SW480 (cell line): ENCODE results near the gene DRC7.

Experiments
- DNase-seq: peaks from one replicate; pipeline ENCODE4 v3.0.0-alpha.2; 2016; ENCODE audit warnings: low spot score

DRC7 gene

DNA sequence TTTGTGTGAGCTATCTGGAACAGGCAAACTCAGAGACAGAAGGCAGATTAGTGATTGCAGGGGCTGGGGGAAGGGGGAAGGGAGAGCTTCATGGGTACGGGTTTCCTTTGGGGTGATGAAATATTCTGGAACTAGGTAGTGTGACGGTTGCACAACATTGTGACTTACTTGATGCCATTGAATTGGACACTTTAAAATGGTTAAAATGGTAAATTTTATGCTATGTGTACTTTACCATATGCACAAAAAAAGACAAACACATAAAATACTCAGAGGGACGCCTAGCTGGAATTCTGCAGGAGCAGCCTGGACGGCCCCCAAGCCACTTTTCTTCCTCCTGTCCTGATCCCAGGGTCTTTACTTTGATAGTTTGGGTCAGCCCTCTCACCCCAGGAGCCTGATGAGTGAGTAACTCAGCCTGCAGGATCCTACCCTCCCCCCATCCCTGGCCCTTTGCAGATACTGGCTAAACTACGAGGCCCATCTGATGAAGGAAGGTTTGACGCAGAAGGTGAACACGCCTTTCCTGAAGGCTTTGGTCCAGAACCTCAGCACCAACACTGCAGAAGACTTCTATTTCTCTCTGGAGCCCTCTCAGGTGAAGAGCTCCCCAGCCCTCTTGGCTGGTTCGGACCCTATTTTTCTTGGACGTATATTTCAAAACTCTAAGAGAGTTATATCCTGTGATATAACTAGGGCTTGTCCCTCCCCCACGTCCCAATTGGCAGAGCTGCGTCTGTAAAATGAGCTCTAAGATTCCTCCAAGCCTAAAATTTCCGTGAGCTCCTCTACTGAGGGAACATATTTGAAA, 18.7 kb upstream of the DRC7 start:
- no peak for DNase-seq

- no peak for DNase-seq
Observed at GRCh38 chr16:57676553-57677085, 18.0 kb upstream of the DRC7 start.

DNA sequence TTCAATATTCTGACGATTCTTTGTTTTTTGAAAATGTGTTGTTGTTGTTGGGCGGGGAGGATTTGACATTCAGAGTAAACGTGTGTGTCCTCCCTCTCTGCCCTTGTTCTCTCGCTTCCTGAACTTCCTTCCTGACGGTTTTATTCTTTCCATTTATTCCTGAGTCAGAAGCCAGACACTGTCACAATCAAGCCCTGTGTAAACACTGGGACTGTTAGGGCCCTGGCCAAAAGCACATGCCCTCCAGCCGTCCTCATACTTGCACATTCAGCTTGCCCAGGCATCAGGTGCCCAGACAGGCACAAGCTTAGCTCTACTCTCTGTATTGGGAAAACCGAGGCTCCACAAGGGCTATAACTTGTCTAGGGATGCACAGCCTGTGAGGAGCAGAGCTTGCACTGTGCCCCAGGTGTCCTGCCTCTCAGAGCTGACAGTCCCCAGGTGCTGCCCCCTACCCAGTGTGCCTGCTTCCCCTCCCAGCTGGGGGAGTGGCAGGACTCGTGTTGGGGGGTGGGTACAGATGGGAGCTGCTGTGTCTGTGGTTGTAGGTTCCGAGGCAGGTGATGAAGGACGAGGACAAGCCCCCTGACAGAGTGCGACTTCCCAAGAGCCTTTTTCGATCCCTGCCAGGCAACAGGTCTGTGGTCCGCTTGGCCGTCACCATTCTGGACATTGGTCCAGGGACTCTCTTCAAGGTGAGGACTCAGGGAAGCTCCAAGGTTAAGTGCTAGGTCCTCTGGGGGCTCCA, 16.8 kb upstream of the DRC7 start:
- no peak for DNase-seq

- DNase-seq = no peak
Observed at GRCh38 chr16:57679016-57679415, 15.6 kb upstream of the DRC7 start.

DNA sequence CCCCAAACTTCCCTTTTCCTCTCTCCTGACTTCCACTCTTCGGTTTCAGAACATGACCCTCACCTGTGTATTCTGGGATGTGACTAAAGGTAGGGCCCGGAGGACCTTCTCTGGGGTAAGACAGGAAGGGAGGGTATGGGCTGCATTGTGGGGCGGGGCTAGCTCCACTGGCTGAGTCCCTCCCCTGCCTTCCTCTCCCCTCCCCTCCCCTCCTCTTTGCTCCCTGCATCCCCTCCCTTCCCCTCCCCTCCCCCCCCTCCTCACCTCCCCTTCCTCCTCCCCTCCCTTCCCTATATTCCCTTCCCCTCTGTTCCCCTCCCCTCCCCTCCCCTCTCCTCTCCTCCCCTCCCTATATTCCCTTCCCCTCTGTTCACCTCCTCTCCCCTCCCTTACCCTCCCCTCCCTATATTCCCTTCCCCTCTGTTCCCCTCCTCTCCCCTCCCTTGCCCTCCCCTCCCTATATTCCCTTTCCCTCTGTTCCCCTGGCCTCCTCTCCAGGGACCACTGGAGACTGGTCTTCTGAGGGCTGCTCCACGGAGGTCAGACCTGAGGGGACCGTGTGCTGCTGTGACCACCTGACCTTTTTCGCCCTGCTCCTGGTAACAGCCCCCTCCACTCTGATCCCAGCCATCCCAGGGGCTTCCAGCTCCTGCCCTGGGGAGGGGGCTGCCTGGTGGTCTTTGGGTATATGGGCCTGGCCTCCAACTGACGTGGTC, 14.7 kb upstream of the DRC7 start:
- DNase-seq = no peak

GRCh38 chr16:57680842-57681375, 13.7 kb upstream of the DRC7 start:
- no peak for DNase-seq

DNA sequence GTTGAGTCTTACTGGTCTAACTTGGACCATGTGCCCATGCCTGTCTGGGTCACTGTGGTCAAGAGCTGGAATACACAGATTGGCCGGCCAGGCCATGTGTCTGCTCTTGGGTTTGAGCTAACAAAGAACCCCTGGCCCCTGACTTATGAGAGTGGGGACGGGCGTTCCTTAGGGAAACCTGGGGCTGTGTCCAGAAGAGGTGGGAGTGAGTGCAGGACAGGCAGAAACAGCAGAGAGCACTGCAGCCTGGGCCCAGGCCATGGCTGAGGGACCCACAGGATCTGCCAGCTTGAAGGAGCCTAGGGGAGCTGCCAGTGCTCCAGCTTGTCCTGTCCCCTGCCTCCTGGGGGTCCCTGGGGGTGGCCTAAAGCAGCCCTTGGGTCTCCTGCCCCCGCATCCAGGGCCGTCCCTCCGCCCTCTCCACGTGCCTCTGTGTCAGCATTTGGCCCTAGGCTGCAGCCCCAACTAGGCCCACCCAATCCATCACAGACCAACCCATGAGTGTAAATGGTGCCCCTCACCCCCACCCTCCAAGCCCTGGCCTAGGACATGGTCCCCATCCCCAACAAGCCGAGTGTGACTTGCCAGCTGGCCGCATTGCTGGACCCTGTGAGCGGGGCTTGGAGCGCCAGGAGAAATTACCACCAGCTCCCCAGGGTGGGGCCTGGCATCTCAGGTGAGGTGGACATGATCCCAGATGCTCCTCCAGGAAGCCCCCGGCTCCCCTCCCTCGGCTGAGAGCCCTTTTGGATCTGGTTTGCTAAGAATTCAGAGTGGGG, 12.5 kb upstream of the DRC7 start:
- DNase-seq = no peak

DNA sequence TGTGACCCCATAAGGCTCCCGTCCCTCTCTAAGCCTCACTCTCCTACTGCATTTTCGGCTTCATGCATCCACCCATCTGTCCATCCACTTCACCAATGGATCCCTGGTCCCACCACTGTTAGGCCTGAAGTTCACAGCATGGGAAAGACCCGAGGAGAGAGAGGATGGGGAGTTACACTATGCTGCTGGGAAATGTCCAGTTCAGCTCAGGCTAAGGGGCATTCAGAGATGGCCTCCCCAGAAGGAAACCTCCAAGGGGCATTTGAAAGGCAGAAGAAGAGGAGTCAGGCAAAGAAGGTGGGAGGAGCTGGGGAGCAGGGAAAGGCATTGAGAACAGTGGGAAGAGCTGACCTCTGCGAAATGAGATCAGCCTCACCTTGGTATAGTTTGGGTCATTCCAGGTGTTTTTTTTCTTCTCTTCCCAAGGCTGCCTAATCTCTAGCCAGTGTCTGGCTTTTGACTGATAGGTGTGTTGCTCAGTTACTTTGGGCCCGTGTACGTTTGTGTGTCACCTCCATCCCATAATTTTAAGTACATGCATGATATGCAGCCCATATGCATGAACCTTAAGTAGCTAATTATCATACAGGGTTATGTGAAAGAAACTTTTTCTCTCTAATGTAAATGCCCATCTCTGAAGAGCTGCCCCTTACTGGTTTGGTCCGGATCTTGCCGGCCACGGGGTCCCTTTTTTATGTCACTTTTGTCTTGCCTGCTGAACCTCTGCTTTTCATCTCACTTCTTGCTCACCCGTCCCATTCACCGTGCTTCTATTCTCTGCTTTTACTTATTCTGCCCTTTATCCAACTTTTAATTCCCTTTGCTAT, 11.6 kb upstream of the DRC7 start:
- no peak for DNase-seq

- no peak for DNase-seq
Observed at GRCh38 chr16:57683636-57684545, 10.7 kb upstream of the DRC7 start.

DNA sequence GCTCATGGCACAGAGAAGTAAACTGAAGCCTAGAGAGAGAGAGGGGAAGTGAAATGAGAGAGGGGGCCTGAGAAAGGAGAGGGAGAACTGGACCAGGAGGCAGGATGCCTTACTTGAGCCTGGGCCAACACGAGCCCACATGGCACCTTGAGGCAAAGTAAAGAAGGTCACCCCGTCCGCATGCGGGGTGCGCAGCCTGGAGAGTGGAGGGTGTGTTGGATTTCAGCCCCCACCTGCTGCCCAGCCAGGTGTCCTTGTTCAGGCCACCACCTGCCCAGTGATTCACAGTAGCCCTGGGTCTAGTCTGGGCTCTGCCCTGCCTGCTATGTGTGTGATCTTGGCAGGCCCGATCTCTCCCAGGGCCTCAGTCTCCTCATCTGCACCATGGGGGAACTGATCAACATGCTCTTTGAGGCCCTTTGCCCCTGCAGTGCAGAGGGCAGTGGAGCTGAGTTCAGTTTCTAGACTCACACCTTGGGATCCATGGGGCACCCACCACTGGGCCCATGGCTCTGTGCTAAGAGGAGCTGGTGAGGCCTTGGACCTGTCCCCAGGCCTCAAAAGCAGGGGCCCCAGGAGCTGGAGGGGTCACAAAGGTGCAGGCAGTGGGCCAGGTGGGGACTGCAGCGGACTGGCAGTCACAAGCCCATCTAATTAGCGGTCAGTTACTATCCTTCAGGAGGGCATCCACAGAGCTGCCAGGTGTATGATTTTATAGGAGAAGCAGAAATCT, 9.8 kb upstream of the DRC7 start:
- DNase-seq = no peak

DNA sequence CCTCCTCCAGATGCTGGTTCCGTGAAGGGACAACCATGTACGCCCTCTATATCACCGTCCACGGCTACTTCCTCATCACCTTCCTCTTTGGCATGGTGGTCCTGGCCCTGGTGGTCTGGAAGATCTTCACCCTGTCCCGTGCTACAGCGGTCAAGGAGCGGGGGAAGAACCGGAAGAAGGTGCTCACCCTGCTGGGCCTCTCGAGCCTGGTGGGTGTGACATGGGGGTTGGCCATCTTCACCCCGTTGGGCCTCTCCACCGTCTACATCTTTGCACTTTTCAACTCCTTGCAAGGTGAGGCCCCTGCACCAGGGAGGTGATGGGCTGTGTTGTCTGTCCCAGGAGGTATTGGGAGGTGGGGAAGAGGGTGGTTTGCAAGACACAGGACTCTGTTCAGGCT, 9.0 kb upstream of the DRC7 start:
- no peak for DNase-seq

GRCh38 chr16:57686577-57686976, 8.0 kb upstream of the DRC7 start:
- no peak for DNase-seq

- DNase-seq = no peak
Observed at GRCh38 chr16:57687363-57687929, 7.2 kb upstream of the DRC7 start.

- DNase-seq = no peak
Observed at GRCh38 chr16:57688487-57688986, 6.1 kb upstream of the DRC7 start.

DNA sequence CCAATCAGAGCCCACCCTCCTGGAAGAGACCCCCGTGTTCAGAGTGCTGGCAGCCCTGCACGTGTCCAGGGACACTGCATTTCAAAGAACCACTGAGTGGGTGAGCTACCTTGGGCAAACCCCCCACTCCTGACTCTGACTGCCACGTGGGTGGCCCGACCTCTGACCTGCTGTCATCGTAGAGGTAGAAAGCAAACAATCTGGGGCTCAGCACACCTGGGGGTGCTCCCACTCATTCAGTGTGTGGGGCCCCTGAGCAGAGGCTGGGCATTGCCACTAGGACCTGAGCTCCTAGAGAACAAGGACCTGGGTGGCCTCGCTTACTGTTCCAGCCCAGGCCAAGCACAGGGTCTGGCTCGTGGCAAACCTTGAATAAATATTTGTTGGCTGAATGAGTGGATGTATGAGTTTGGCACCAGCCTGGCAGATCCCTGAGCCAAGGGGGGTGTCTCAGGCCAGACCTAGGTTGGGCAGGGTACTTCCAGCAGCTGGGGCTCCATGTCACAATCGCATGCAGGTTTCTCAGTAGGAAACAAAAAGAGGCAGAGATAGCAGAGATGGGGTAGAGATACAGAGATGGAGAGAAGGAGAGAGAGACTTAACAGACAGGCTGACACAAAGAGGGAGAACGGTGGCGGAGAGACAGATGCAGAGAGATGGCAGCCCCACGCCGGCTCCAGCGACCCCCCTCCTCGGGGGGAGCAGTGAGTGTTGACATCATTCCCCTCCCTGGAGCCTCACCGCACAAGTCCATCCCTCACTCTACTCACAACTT, 5.4 kb upstream of the DRC7 start:
- no peak for DNase-seq

DNA sequence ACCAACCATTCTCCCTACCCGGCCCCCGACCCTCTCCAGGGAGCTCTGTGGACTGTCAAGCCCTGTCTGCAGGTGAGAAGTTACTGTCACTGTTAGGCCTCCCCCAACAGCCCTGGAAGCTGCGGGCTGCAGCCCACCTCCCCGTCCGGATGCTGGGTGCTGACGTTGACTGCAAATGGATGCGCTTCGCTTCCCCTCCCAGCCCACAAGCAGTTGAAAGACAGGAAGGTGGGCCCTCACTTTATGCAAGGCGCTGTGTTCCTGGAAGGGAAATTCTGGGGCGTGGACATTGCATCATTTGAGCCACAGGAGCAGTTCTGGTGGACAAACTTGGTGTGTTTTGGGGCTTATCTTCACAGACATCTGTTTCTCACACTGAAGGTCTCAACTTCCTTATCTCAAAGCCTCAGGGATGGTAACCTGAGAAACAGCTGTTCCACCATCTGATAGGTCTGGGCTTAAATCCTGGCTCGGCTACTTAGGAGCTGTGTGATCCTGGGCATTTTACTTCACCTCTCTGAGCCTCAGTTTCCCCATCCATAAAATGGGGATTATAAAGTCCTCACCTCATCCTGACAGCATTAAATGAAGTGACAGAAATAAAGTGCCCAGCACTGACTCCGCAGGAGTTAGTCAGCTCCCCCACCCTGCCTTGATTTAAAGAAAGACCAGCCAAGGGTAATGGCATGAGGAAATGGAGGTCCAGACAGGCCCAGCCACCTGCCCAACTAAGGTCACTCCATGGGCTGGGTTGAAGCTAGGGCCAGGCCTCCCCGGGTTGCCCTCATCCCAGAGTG, 4.6 kb upstream of the DRC7 start:
- DNase-seq = no peak
